Measurements from ENCODE around the gene PGF.

The PGF gene

DNA sequence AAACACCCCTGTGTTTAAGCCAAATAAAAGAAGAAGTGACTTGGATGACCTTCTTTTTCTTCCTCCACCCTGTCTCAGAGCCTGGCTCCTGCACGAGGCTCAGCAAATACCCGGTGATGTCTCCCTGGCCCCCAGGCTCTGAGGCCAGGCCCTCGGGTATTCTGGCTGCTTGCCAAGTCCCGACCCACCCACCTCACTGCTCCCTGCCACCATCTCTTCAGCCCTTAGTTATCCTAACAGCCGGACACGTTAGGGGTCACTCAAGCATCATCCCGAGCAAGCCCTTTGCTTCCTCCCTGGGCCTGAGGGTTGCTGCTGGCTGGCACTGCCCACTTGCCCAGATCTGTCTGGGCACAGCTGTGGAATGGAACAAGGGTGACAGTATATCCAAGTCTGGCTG, 39.6 kb downstream of the PGF start:
- DNase-seq, result no peak

- no peak for DNase-seq
Measured at GRCh38 chr14:74915426-74915825, 40.0 kb downstream of the PGF start.

DNA sequence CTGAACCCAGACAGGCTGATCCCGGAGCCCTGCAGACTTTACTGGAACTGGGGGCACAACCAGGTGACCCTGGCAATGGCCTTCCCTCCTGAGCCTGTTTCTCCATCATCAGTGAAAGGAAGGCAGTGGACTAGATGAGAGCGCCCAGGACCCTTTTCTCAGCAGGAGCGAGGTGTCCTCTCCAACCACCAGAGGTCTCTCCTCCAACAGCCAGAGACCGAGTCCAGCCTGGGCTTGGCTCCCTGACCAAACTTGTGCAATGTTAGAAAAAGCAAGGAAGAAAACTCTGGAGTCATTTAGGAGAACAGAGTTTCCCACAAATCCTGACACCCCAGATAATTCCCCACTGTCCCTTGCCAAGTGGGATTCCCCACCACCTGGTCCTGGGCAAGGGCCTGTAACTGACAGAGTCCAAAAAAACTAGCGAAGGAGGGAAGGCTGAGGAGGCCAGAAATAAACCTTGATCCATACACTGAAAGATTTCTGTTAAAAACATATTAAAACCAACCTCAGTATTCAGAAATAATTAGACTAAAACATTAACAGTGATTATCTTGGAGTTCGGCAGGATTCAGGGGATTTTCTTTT, 41.3 kb downstream of the PGF start:
- peak in 1 of 6 experiments; percentile 6 for DNase-seq

- DNase-seq, result no peak
Measured at GRCh38 chr14:74913393-74913910, 41.9 kb downstream of the PGF start.

GRCh38 chr14:74912801-74913200, 42.6 kb downstream of the PGF start:
- no peak for DNase-seq

DNA sequence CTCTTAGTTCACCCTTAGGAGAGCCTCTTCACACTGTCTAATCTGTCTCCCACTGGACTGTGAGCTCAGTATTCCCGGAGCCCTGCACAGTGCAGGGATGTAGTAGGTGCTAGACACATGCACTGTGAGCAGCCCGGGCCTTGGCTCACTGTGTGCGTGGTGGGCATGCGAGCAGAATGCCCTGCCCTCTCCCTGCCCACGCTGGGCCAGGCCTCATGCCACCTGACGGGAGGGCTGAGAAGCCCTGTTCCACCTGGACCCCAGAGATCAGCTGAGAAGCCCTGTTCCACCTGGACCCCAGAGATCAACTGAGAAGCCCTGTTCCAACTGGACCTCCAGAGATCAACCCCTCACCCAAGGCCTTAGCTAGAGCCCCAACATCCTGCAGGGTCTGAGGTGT, 43.3 kb downstream of the PGF start:
- DNase-seq, result no peak

DNA sequence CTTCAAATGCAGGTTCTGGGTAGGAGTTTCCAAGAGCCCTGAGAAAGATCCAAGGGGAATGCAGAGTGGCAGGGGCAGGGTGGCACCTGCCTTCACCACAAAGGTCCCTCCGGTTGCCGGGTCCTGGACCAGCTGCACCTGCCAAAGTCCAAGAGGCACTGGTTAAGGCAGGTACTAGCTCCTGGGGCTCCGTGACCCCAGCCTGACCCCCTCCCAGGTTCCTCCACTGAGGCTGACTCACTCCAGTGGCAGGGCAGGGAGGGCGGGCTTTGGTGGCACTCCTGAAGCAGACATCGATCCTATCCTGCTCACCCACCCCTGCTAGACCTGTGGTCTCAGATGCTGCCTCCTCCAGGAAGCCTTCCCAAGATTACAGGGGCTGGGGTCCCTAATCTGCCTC, 43.7 kb downstream of the PGF start:
- no peak for DNase-seq

GRCh38 chr14:74911221-74911620, 44.2 kb downstream of the PGF start:
- no peak for DNase-seq

GRCh38 chr14:74910556-74910955, 44.8 kb downstream of the PGF start:
- DNase-seq, result no peak

DNA sequence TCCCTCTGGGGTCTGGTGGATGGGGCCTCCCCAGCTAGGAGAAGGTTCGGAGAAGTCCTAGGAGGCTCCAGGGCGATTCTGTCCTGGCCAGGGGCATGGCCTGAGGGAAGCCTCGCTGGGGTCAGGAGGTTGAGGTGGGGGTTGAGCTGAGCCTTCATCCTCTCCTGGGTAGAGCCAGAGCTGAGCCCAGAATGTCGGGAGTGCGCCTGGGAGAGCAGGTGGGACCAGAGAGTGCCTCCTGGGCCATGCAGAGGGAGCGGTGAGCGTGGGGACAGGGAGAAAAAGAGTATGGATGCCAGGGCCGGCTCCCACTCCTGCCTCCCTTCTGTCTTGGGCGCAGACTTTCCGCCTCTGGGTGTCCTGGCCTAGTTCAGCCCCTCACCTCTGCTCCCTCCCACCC, 45.5 kb downstream of the PGF start:
- DNase-seq, result no peak

GRCh38 chr14:74909501-74909900, 45.9 kb downstream of the PGF start:
- DNase-seq, result no peak

DNA sequence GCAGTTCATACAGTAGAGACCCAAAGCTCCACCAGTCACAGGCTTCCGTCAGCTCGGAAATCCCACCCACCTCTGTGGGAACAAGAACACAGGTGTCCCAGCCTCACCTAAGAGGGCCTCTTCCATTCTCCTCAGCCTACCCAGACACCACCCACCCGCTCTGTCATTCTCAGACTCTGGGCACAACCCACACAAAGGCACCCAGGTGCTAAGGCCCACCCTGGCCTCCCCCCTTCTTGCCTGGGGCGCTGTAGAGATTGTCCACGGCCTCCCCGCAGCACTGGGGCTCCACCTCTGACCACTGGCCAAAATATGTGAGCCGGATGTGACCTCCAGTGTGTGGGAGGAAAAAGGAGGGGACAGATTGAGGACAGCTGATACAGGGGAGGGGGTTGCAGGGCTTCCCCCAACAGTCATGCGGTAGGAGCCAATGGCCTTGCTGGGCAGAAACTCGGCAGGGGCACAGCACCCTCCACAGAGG, 46.5 kb downstream of the PGF start:
- DNase-seq, result no peak

DNA sequence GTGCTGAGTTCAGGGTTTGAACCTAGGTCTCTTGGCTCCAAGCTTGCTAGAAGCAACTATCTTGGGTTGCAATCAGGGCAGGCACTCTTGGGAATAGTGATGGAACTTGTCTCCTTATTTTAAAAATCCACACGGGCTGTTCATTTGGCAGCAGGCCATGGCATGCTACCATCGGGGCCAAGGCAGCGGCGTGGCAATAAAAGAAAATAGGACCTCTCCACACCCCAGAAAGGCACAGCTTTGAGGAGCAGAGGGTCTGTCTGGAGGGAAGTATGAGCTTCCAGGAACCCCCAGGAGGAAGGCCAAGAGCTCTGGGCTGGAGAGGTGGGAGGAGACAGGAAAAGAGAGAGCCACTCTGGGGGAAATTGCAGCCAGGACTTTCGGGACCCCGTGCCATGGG, 47.7 kb downstream of the PGF start:
- no peak for DNase-seq

DNA sequence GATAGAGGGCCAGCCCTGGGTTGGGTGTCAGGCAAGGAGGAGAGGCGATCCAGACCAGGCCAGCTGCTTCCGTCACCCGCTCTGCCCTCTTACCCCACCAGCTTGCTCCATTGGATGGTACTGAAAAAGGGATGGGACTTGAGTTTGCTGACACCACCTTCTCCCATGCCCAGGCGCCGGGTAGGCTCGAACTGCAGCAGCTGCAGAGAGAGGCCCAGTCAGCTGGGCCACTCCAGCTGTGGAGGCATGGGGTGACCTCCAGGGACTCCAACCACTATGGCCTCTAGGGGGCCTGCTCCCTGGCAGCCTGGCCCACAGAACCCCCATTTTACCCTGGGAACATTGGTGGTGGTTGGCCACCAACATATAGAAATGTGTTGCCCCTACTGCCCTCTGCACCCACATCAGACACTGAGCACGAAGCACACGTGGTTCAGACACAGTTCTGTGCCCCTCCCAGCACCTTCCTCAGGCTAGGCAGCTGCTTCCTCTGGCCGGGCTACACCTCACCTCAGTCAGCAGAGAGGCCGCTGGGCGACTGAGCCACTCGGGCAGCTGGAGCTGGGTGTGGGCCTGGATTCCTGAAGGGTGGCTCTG, 48.4 kb downstream of the PGF start:
- peak in 1 of 6 experiments; percentile 2 for DNase-seq

- peak; percentile 34 to 82 (median 74) for DNase-seq
Measured at GRCh38 chr14:74905595-74906142, 49.7 kb downstream of the PGF start.

DNA sequence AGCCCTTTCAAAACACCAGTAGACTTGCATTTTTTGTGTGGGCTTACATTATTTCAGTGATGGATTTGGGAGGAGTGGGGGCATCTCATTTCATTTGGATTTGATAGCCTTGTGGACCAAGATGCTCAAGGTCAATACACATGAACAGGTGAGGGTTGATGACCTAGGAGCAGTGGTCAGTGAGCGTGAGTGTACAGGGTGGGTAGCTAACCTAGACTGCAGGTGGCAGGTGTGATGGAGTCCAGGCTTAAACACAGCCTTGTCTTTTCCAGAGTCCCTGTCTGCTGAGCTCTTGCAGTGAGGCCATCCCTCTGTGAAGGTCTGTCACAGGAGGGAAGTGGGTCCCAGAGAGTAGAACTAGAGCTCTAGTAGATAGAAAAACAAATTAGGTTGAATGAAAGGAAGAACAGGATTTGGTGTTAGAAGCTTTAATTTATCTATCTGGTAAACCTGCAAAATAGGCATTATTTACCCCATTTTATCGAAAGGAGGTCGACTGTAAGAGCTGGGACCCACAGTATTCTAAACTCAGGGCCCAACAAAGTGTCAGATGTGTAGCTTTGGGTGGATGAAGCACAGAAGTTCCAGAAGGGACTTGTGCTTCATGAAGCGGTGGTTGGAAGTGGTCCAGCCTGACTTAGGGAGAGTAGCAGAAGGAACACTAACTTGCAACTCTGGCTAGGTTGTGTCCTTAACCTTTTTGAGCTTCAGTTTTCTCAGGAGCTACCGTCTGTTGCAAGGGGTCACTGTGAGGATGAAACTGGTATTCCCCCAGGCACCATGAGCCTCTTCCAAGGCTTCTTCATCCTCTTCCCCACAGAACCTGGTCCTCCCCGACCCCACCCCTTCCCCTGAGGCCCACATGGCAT, 50.5 kb downstream of the PGF start:
- no peak for DNase-seq

DNA sequence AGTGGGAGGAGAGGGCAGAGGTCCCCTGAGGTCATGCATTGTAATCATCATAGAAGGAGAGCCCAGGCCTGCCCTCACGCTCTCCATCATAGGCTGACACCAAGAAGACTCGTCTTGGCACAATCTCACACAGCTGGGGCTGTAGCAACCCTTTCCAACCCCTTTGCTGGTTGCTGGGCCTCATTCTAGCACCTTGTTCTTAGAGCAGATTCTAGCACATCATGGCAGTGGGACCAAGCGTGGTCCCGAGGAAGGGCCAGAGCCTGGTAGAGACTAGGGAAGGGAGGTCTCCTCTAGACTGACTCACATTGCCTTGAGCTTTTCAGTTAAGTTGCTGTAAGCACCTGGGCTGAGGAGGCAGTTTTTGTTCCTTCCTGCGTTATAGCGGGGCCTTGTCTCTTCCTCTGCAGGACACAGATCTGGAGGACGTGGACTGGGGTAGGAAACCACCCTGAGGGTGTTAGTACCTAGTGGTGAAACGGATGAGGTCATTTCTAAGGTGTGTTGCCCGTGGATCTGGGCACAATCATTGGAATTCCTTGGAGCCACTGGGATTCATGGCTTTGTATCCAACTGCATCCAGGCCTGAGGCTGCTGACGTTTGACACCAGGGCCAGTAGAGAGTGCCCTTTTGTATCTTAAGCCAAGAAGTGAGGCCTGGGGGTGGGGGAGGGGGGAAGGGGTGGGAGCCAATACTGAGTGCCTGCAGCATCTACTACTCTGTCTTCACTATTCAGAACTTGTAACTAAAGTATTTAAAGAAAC, 52.3 kb downstream of the PGF start:
- DNase-seq, result no peak

GRCh38 chr14:74898694-74899093, 56.7 kb downstream of the PGF start:
- no peak for DNase-seq

GRCh38 chr14:74898083-74898482, 57.3 kb downstream of the PGF start:
- no peak for DNase-seq

- no peak for DNase-seq
Measured at GRCh38 chr14:74897642-74898041, 57.8 kb downstream of the PGF start.

DNA sequence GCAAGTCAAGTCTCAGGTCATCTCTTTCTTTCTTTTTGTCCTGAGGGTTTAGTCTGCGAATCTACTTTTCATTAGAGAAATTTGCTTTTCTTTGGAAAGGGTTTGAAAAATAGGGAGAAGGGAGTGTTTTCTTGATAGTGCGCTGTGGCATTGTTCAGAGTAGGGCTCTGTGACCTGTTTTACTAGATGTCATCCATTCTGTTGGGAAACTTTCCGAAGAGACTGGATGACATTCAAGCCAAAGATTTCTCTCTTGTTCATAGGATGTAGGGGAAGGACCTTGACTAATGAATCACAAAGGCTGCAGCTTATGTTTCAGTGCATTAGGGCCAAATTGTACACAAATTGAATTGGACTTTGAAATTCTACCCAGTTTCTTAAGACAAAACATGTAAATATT, 59.0 kb downstream of the PGF start:
- no peak for DNase-seq

DNA sequence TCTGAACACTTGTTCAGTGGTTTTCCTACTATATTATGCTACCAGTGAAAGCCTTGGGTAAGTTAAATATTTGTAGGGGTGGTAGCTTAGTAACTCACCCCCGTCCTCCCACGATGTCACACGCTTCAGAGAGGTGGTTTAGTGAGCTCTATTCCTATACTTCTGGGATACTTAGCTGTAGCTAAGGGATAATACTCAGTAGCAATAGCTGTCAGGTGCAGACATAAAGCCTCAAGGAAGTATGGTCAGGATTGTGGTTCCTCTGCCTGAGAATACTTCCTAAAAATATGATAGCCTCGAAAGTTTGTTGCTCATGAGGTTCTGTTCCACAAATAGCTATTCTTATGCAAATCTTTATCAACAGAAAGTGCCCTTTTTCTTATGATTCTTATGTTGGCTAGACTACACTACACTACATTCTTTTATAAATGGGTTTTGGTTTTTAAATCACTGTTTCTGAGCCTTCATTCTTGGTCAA, 61.7 kb downstream of the PGF start:
- no peak for DNase-seq

DNA sequence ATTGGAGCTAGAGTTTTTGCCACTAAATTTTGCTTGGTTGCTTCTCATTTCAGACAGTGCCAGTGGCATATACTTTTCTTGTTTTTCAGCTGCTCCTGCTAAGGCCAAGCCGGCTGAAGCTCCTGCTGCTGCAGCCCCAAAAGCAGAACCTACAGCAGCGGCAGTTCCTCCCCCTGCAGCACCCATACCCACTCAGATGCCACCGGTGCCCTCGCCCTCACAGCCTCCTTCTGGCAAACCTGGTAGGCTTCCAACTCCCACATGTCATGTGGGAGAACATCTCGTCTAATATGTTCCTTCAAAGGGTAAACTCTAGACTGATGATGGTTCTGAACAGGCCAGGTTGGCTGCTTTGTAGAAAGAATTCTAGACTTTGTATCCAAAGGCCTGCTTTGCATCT, 62.7 kb downstream of the PGF start:
- DNase-seq, result no peak
